ENCODE results near the gene DPYSL4. TPM values are rescaled to one million over a fixed set of nuclear protein-coding genes. Genes with fewer than 3 reads are reported as not detected.

The DPYSL4 gene
- polyA plus RNA-seq, 3 donors: 0.08 TPM; not detected in 2

- peaks cover 7 to 14% of the 10 kb centered on the region in 2 donors for H3K36me3 Mint-ChIP-seq
- no peak overlapping the region for H3K27ac Mint-ChIP-seq
- no peak for DNase-seq
- H3K27ac ChIP-seq (ENCODE audit: low read depth in 1 of 2, low read length in 2 of 2): no peak overlapping the region
- peaks cover 0 to 2% (median 0%) of the 10 kb centered on the region in 7 donors for H3K9me3 Mint-ChIP-seq
- H3K36me3 ChIP-seq (replicated peaks in 1 of 2; ENCODE audit: control insufficient read depth in 1 of 2, insufficient read depth in 2 of 2, low read length in 2 of 2): no peaks in the 10 kb centered on the region
- H3K4me2 ChIP-seq (replicated peaks; ENCODE audit: extremely low read depth, low read length, poor library complexity, severe bottlenecking): no peak overlapping the region
- TF ChIP-seq CTCF (IDR thresholded peaks at IDR 0.05): no peak
- H2AFZ ChIP-seq (ENCODE audit: insufficient read depth, low read depth, low read length, poor library complexity, severe bottlenecking): no peak overlapping the region
- 86% methylated on average over 27 of the region's 37 CpGs for WGBS (ENCODE audit: insufficient coverage)
- intact Hi-C loops (cut with micrococcal nuclease): no loop called here
- H3K4me1 ChIP-seq (ENCODE audit: control insufficient read depth in 1 of 2, insufficient read depth in 2 of 2, low read length in 2 of 2): no peaks in the 10 kb centered on the region
- no peaks in the 10 kb centered on the region for H3K79me2 ChIP-seq (ENCODE audit: insufficient read depth, low read length)
- no peaks in the 10 kb centered on the region for H3K27me3 ChIP-seq (ENCODE audit: control insufficient read depth in 2 of 2, insufficient read depth in 2 of 2, low read length in 2 of 2)
- H3K27me3 Mint-ChIP-seq (ENCODE audit: low read depth in 3 of 3): peaks cover 0 to 4% (median 1%) of the 10 kb centered on the region in 3 donors
- H3K9me3 ChIP-seq (replicated peaks in 1 of 2; ENCODE audit: control insufficient read depth in 1 of 2, insufficient read depth in 1 of 2, low read length in 2 of 2): no peaks in the 10 kb centered on the region
- no peak overlapping the region for H3K9ac ChIP-seq (ENCODE audit: insufficient read depth, low read length, poor library complexity, severe bottlenecking)
- H3K4me3 Mint-ChIP-seq: no peak overlapping the region
- no peaks in the 10 kb centered on the region for H4K20me1 ChIP-seq (ENCODE audit: insufficient read depth, low read length)
- no peaks in the 10 kb centered on the region for H3K4me1 Mint-ChIP-seq
- no peak overlapping the region for H3K4me3 ChIP-seq (replicated peaks in 1 of 3; ENCODE audit: low read depth in 2 of 3, low read length in 3 of 3)
These were observed 19.1 kb downstream of the DPYSL4 start for GRCh38 chr10:132205650-132206376.

GRCh38 chr10:132206377-132206745 is 19.6 kb downstream of the DPYSL4 start:
- TF ChIP-seq CTCF (IDR thresholded peaks at IDR 0.05): no peak
- H4K20me1 ChIP-seq (ENCODE audit: insufficient read depth, low read length): no peaks in the 10 kb centered on the region
- Mint-ChIP-seq H3K4me3 (no peak overlapping the region), H3K27me3 (ENCODE audit: low read depth in 3 of 3) (peaks cover 0 to 5% (median under 1%) of the 10 kb centered on the region in 3 donors), H3K9me3 (peaks cover 0 to 2% (median 0%) of the 10 kb centered on the region in 7 donors), H3K4me1 (no peaks in the 10 kb centered on the region), H3K27ac (peak overlapping the region in 1 of 7 donors; percentile 42), H3K36me3 (peaks cover 7 to 14% of the 10 kb centered on the region in 2 donors)
- no peak overlapping the region for H3K4me2 ChIP-seq (replicated peaks; ENCODE audit: extremely low read depth, low read length, poor library complexity, severe bottlenecking)
- no peak overlapping the region for H3K9ac ChIP-seq (ENCODE audit: insufficient read depth, low read length, poor library complexity, severe bottlenecking)
- no peaks in the 10 kb centered on the region for H3K27me3 ChIP-seq (ENCODE audit: control insufficient read depth in 2 of 2, insufficient read depth in 2 of 2, low read length in 2 of 2)
- no peaks in the 10 kb centered on the region for H3K79me2 ChIP-seq (ENCODE audit: insufficient read depth, low read length)
- intact Hi-C loops (cut with micrococcal nuclease): no loop called here
- no peaks in the 10 kb centered on the region for H3K4me1 ChIP-seq (ENCODE audit: control insufficient read depth in 1 of 2, insufficient read depth in 2 of 2, low read length in 2 of 2)
- H2AFZ ChIP-seq (ENCODE audit: insufficient read depth, low read depth, low read length, poor library complexity, severe bottlenecking): no peak overlapping the region
- 71% methylated on average over 6 of the region's 11 CpGs for WGBS (ENCODE audit: insufficient coverage)
- no peak overlapping the region for H3K4me3 ChIP-seq (replicated peaks in 1 of 3; ENCODE audit: low read depth in 2 of 3, low read length in 3 of 3)
- H3K9me3 ChIP-seq (replicated peaks in 1 of 2; ENCODE audit: control insufficient read depth in 1 of 2, insufficient read depth in 1 of 2, low read length in 2 of 2): no peaks in the 10 kb centered on the region
- no peak overlapping the region for H3K27ac ChIP-seq (ENCODE audit: low read depth in 1 of 2, low read length in 2 of 2)
- DNase-seq: no peak
- H3K36me3 ChIP-seq (replicated peaks in 1 of 2; ENCODE audit: control insufficient read depth in 1 of 2, insufficient read depth in 2 of 2, low read length in 2 of 2): no peaks in the 10 kb centered on the region
